ENCODE measurements around the gene PNMA6E.

GRCh38 chrX:153441981-153442380 is 40.8 kb upstream of the PNMA6E start:
- TF ChIP-seq CTCF (IDR thresholded peaks at IDR 0.05; ENCODE audit: poor library complexity, severe bottlenecking) = no peak
- no peak for TF ChIP-seq EZH2 (IDR thresholded peaks at IDR 0.05; ENCODE audit: borderline replicate concordance, insufficient read depth, low read length, poor library complexity, severe bottlenecking)
- no peak for TF ChIP-seq RAD21 (conservative IDR thresholded peaks at IDR 0.05)
- TF ChIP-seq POLR2AphosphoS5 (IDR thresholded peaks at IDR 0.05) = no peak
- TF ChIP-seq SMC3 (conservative IDR thresholded peaks at IDR 0.05; ENCODE audit: poor library complexity) = no peak
- TF ChIP-seq EP300 (conservative IDR thresholded peaks at IDR 0.05; ENCODE audit: poor library complexity, severe bottlenecking) = no peak
- no peak for TF ChIP-seq MXI1 (conservative IDR thresholded peaks at IDR 0.05; ENCODE audit: poor library complexity, severe bottlenecking)
